SK-N-SH (cell line): ENCODE results near the gene ARHGEF7. TPM values are rescaled to one million over a fixed set of nuclear protein-coding genes. Genes with fewer than 3 reads are reported as not detected.

Experiments used
- CTCF ChIA-PET: fragments of 300-600, 350-600 bp; formaldehyde crosslinking; extraction: SDS; loops from one replicate; lab custom pipeline; 2021; lab: Yijun Ruan, JAX
- POLR2A ChIA-PET: fragments of 350-600 bp; sonication (Branson Sonifier 250); formaldehyde crosslinking; extraction: SDS; loops from one replicate; lab custom pipeline; 2020; ENCODE audit warnings: antibody characterized with exemption, inconsistent platforms; lab: Yijun Ruan, JAX
- DNase-seq: peaks from one replicate; pipeline ENCODE4 v3.0.0; 2012
- H2AFZ ChIP-seq: fragments of 200-600 bp; sonication (generic); 2 replicates; pipeline ENCODE4 v1.8.1; 2016; ENCODE audit warnings: antibody characterized with exemption, mild to moderate bottlenecking, low read depth
- H3F3A ChIP-seq: fragments of 200-600 bp; sonication (generic); replicated peaks from 2 replicates; pipeline ENCODE3; 2016; ENCODE audit warnings: antibody characterized with exemption, mild to moderate bottlenecking; ENCODE audit not compliant: insufficient read depth
- H3K27ac ChIP-seq, 2 experiments: fragments of 200-500 bp in 1 of 2; fragments of 200-600 bp in 1 of 2; sonication (Bioruptor generic) in 1 of 2; sonication (generic), shearing (Covaris generic) in 1 of 2; 2 replicates each; pipeline versions ENCODE4 v1.5.1 to v1.6.1; 2014 to 2016; ENCODE audit warnings: low read depth in 2 of 2, inconsistent platforms in 1 of 2, low read length in 1 of 2, mild to moderate bottlenecking in 1 of 2, mixed read lengths in 1 of 2
- H3K27me3 ChIP-seq: fragments of 200-600 bp; sonication (generic), shearing (Covaris generic); 2 replicates; pipeline ENCODE4 v1.6.1; 2016; ENCODE audit warnings: mixed run types; ENCODE audit not compliant: insufficient read depth
- H3K36me3 ChIP-seq, 2 experiments: fragments of 200-500 bp in 1 of 2; fragments of 200-600 bp in 1 of 2; sonication (Bioruptor generic) in 1 of 2; sonication (generic) in 1 of 2; replicated peaks in 1 of 2; 2 replicates each; pipeline versions ENCODE3 to v1.5.1; 2014 to 2016; ENCODE audit warnings: low read length in 1 of 2, mild to moderate bottlenecking in 1 of 2; ENCODE audit not compliant: insufficient read depth in 2 of 2, control insufficient read depth in 1 of 2
- H3K4me1 ChIP-seq, 2 experiments: fragments of 200-500 bp in 1 of 2; fragments of 200-600 bp in 1 of 2; sonication (Bioruptor generic) in 1 of 2; sonication (generic), shearing (Covaris generic) in 1 of 2; 2 replicates each; pipeline versions ENCODE4 v1.5.1 to v1.6.1; 2014 to 2016; ENCODE audit warnings: low read depth in 1 of 2, low read length in 1 of 2, mixed run types in 1 of 2; ENCODE audit not compliant: insufficient read depth in 2 of 2, control insufficient read depth in 1 of 2
- H3K4me2 ChIP-seq: fragments of 200-600 bp; sonication (generic), shearing (Covaris generic); 2 replicates; pipeline ENCODE4 v1.6.1; 2017; ENCODE audit warnings: mixed run types
- H3K4me3 ChIP-seq, 2 experiments: fragments of 200-500 bp in 1 of 2; fragments of 200-600 bp in 1 of 2; sonication (Bioruptor generic) in 1 of 2; sonication (generic), shearing (Covaris generic) in 1 of 2; 2 replicates each; pipeline versions ENCODE4 v1.5.1 to v1.8.1; 2014 to 2016; ENCODE audit warnings: low read depth in 2 of 2, inconsistent platforms in 1 of 2, low read length in 1 of 2, mild to moderate bottlenecking in 1 of 2, mixed read lengths in 1 of 2, moderate library complexity in 1 of 2
- H3K79me2 ChIP-seq: fragments of 200-600 bp; sonication (generic); 2 replicates; pipeline ENCODE4 v1.8.1; 2017; ENCODE audit warnings: mild to moderate bottlenecking; ENCODE audit not compliant: insufficient read depth
- H3K9ac ChIP-seq: fragments of 200-600 bp; sonication (generic); 2 replicates; pipeline ENCODE4 v1.6.1; 2017; ENCODE audit warnings: mixed run types
- H3K9me2 ChIP-seq: fragments of 200-600 bp; sonication (generic); 2 replicates; pipeline ENCODE4 v1.6.1; 2017; ENCODE audit warnings: mixed run types
- H3K9me3 ChIP-seq: fragments of 200-600 bp; sonication (generic); 2 replicates; pipeline ENCODE4 v1.6.1; 2017; ENCODE audit warnings: mixed run types, mild to moderate bottlenecking, moderate library complexity
- H4K20me1 ChIP-seq: fragments of 200-600 bp; sonication (generic); 2 replicates; pipeline ENCODE4 v1.6.1; 2017; ENCODE audit warnings: mild to moderate bottlenecking, mixed run types; ENCODE audit not compliant: insufficient read depth
- CTCF ChIP-seq: fragments of 200-600 bp; sonication (generic); IDR thresholded peaks from 2 replicates; pipeline ENCODE4 v1.6.1; 2017; ENCODE audit warnings: antibody characterized with exemption, mild to moderate bottlenecking, moderate library complexity
- ELF1 ChIP-seq: IDR thresholded peaks from 2 replicates; pipeline ENCODE4 v1.4.0; 2012
- FOXM1 ChIP-seq: IDR thresholded peaks from 2 replicates; pipeline ENCODE4 v1.4.0; 2012; ENCODE audit warnings: low read depth, mild to moderate bottlenecking
- GABPA ChIP-seq: IDR thresholded peaks from 2 replicates; pipeline ENCODE4 v1.4.0; 2012; ENCODE audit warnings: low read depth, mild to moderate bottlenecking
- JUND ChIP-seq: IDR thresholded peaks from 2 replicates; pipeline ENCODE4 v1.4.0; 2012
- MAX ChIP-seq: IDR thresholded peaks from 2 replicates; pipeline ENCODE4 v1.4.0; 2012; ENCODE audit warnings: low read depth
- MEF2A ChIP-seq: IDR thresholded peaks from 2 replicates; pipeline ENCODE4 v1.4.0; 2012; ENCODE audit warnings: low read depth, borderline replicate concordance
- MXI1 ChIP-seq: IDR thresholded peaks from 2 replicates; pipeline ENCODE4 v1.6.1; 2012; ENCODE audit warnings: mild to moderate bottlenecking, low read depth, low read length, improper control_type of control experiment
- NFIC ChIP-seq: IDR thresholded peaks from 2 replicates; pipeline ENCODE4 v1.4.0; 2012; ENCODE audit warnings: borderline replicate concordance
- NRF1 ChIP-seq: IDR thresholded peaks from 2 replicates; pipeline ENCODE4 v1.6.1; 2012; ENCODE audit warnings: low read depth, mild to moderate bottlenecking, low read length
- POLR2AphosphoS5 ChIP-seq: IDR thresholded peaks from 2 replicates; pipeline ENCODE4 v1.6.1; 2012; ENCODE audit warnings: low read depth, low read length
- REST ChIP-seq: IDR thresholded peaks from 2 replicates; pipeline ENCODE4 v1.6.1; 2012; ENCODE audit warnings: mild to moderate bottlenecking, low read depth, low read length, moderate library complexity
- RFX5 ChIP-seq: IDR thresholded peaks from 2 replicates; pipeline ENCODE4 v1.6.1; 2012; ENCODE audit warnings: mild to moderate bottlenecking, improper control_type of control experiment, low read length
- SMC3 ChIP-seq: IDR thresholded peaks from 2 replicates; pipeline ENCODE4 v1.6.1; 2012; ENCODE audit warnings: low read depth, low read length, improper control_type of control experiment
- TAF1 ChIP-seq: IDR thresholded peaks from 2 replicates; pipeline ENCODE4 v1.6.1; 2012; ENCODE audit warnings: low read depth, mild to moderate bottlenecking, low read length, moderate library complexity, borderline replicate concordance
- USF1 ChIP-seq: IDR thresholded peaks from 2 replicates; pipeline ENCODE4 v1.4.0; 2012; ENCODE audit warnings: low read depth, borderline replicate concordance
- WGBS: methylation state at CpG from one replicate; pipeline ENCODE4 v1.1.6; 2017; ENCODE audit warnings: low lambda C conversion rate; 5-methylcytosine and 5-hydroxymethylcytosine counted together
- polyA plus RNA-seq, 3 experiments: library from polyadenylated mRNA; depleted of rRNA; stranded (reverse); fragments of >200 nt; gene quantifications; 2 replicates each; pipeline ENCODE4 v1.2.3, GENCODE V29; 2012
- TF ChIP-seq, protein P1 (sequence below): IDR thresholded peaks from 2 replicates; pipeline ENCODE4 v1.4.0; 2012; ENCODE audit warnings: low read depth, borderline replicate concordance
- TF ChIP-seq, protein P2 (sequence below): fragments of 150-350 bp; IDR thresholded peaks from 2 replicates; pipeline ENCODE4 v1.6.1; 2016; ENCODE audit warnings: mild to moderate bottlenecking, low read depth, low read length

ARHGEF7 gene
- polyA plus RNA-seq, 1 of the 3 experiments (the other 2 are of a cell fraction) = 21.6 TPM

DNA sequence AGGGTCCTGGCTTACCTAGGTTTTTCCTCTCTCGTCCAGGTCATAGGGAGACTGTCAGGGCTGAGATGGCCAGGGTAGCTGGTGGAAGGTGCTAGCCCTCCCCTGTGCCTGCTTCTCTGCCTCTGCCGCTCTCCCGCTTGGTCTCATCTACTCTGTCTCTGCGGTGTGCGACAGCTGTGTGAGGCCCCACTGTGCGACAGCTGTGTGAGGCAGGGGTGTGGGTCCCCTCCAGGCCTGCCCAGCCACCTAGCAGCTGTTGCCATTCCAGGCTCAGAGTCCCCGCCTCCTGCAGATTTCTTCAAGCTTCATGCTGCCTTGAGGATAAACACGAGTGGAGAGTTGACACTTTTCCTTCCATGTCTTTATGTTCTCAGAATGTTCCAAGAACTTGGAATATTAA lies 53.0 kb downstream of the ARHGEF7 start:
- H3K79me2 ChIP-seq = peaks cover 98% of the 10 kb centered on the region
- H3K4me1 ChIP-seq = peaks cover 0 to 4% of the 10 kb centered on the region in 2 experiments; a peak in 1 of 4 replicates
- no peak overlapping the region for H2AFZ ChIP-seq
- POLR2A ChIA-PET = no interaction called here
- H3K9me3 ChIP-seq = no peaks in the 10 kb centered on the region
- H3K27ac ChIP-seq = no peak overlapping the region; a peak in 1 of 4 replicates
- H3F3A ChIP-seq = no peaks in the 10 kb centered on the region
- WGBS = 100% methylated on average over 1 of the region's 8 CpGs
- peaks cover 20 to 30% of the 10 kb centered on the region in 2 experiments for H3K36me3 ChIP-seq
- no peak overlapping the region for H3K4me2 ChIP-seq
- H3K4me3 ChIP-seq = no peak overlapping the region
- peaks cover 51% of the 10 kb centered on the region for H4K20me1 ChIP-seq
- TF ChIP-seq CTCF (no peak), USF1 (no peak), SMC3 (no peak), POLR2AphosphoS5 (no peak), MAX (no peak), GABPA (no peak), REST (no peak), NFIC (no peak), MXI1 (no peak), TAF1 (no peak), RFX5 (no peak), ELF1 (no peak), NRF1 (no peak), FOXM1 (no peak), MEF2A (no peak), JUND (no peak)
- TF ChIP-seq, protein P1, sequence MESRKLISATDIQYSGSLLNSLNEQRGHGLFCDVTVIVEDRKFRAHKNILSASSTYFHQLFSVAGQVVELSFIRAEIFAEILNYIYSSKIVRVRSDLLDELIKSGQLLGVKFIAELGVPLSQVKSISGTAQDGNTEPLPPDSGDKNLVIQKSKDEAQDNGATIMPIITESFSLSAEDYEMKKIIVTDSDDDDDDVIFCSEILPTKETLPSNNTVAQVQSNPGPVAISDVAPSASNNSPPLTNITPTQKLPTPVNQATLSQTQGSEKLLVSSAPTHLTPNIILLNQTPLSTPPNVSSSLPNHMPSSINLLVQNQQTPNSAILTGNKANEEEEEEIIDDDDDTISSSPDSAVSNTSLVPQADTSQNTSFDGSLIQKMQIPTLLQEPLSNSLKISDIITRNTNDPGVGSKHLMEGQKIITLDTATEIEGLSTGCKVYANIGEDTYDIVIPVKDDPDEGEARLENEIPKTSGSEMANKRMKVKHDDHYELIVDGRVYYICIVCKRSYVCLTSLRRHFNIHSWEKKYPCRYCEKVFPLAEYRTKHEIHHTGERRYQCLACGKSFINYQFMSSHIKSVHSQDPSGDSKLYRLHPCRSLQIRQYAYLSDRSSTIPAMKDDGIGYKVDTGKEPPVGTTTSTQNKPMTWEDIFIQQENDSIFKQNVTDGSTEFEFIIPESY = no peak
- TF ChIP-seq, protein P2, sequence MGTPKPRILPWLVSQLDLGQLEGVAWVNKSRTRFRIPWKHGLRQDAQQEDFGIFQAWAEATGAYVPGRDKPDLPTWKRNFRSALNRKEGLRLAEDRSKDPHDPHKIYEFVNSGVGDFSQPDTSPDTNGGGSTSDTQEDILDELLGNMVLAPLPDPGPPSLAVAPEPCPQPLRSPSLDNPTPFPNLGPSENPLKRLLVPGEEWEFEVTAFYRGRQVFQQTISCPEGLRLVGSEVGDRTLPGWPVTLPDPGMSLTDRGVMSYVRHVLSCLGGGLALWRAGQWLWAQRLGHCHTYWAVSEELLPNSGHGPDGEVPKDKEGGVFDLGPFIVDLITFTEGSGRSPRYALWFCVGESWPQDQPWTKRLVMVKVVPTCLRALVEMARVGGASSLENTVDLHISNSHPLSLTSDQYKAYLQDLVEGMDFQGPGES = no peak
- TF ChIP-seq, all 33 proteins: peak for 0
- H3K9me2 ChIP-seq = no peaks in the 10 kb centered on the region
- CTCF ChIA-PET = interaction anchor here (0.8 kb wide), 1 partner anchor 101 kb away, joined by 3 read pairs; no protein-coding TSS in a partner anchor
- no peaks in the 10 kb centered on the region for H3K27me3 ChIP-seq
- no peak for DNase-seq
- H3K9ac ChIP-seq = no peak overlapping the region
